HG03558 (cell line): ENCODE results near the gene CHRM5.
"Not testable (repeated sequence)": the region's sequence is repeated elsewhere in the genome, so short reads cannot be mapped to it uniquely, and the experiment has no call there.

Source experiments
- ATAC-seq: cut with Tn5 transposase; IDR thresholded peaks from one replicate; pipeline ENCODE4 v1.9.1; 2021; ENCODE audit warnings: moderate number of reproducible peaks; ENCODE audit not compliant: unreplicated experiment; ENCODE audit errors: extremely low read depth

Gene CHRM5

DNA sequence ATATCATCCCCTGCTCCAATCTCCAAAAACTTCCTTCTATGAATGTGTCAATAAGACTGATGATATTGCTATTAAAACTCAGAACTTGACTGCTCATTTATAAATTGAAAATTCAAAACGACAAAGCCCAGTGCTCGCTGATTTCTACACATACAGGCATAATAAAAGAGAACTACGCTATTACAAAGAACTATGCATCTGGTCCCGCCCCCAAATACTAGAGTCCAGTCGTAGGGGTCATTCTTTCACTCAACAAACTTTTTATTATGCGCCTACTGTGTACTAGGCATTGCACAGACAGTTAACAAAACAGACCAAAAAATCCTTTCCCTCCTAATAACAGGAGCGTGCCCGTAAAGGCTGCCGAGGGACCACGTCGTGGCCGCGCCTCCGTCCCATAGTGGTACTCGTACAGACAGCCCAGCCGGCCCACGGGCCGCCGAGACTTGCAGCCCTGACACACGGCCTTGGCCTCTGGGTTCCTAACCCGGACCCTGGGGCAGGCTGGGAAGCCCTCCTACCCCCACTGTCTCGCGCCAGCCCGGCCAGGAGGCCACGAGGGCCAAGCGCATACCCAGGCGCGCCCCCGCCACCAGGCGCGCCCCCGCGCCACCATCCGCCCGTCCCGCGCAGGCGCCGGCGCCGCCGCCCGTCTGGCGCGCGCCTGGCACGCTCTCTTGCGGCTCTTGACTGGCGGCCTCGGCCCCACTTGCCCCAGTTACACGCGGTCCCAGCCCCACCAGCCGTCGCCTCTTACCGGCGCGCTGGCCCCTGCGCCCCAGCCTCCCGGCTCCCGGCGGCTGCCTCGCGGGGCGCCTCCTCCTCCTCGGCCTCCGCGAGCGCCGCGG, 70.0 kb downstream of the CHRM5 start:
- ATAC-seq = peak; percentile 43

DNA sequence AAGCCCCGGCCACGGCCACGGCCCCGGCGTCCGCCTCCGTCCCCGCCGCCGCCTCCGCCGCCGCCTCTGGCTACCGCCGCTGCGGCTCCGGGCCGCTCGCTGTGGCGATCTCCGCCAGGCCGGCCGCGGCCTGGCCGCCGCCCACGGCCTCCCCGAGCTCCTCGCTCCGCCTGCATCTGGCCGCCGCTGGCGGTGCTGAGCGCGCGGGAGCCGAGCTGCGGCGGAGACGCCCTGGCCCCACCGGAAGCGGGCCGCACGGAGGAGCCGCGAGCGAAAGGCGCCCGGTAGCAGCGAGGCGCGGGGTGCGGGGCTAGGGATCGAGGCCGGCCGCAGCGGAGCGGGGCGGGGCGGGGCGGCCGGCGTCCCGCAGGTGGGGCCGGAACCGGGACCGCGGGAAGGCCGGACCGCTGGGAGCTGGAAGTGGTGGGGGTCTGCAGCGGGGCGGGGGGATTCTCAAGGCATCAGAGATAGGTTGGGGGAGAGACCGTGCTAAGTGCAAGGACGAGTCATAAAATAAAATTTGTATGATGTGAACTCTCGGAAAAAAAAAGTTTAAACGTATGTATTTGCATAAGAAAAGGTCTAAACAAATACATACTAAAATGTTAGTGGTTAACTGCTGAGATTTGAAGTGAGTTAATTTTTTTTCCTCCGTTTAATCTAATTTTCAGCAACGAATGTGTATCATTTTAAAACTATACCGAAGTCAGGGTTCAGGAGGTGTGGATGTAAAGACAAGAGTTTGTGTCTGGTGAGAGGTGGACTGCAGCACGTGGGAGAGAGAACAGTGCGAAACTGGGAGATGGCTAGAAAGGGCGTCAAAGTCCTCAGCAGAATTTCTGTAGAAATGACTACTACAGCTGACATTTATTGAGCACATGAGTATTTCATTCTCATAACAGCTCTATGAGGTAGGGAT, 70.8 kb downstream of the CHRM5 start, which contains the start of gene AVEN:
AVEN (minus strand) TSS at position 334 of the 919 bp plus-strand sequence; CDS start at position 176, 158 bp downstream.
- peak; percentile 21 for ATAC-seq

DNA sequence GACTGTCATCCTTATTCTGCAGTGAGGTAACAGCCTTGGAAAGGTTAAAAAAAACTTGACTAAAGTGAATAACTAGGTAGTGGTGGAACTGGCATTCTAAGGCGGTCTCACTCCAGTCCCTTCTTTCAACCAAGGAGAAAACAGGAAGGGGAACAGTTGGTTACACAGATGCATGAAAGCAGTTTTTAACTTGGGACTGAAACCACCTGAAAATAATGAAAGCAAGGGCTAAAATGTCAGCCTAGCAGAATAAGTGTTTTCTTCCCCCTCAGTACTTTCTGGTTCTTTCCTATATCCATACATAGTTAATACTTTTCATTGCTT, 71.5 kb downstream of the CHRM5 start:
- ATAC-seq = no peak

DNA sequence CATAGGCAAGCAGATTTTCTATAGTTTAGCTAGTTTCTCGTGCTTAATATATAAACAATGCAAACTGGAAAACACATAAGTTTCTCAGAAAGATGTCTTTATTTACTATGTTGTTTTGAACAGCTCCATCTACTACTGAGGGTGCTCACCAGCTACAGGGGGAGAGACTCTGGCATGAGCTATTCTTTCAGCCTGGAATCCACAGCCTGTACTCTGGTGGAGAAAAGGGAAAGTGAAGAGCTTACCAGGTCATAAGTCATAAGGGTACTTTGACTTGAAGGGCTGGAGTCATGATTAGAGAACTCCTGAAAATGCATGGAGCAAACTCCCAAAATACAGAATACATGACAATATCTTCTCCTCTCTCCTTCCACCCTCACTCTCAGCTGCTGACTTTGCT, 75.1 kb downstream of the CHRM5 start:
- no peak for ATAC-seq

DNA sequence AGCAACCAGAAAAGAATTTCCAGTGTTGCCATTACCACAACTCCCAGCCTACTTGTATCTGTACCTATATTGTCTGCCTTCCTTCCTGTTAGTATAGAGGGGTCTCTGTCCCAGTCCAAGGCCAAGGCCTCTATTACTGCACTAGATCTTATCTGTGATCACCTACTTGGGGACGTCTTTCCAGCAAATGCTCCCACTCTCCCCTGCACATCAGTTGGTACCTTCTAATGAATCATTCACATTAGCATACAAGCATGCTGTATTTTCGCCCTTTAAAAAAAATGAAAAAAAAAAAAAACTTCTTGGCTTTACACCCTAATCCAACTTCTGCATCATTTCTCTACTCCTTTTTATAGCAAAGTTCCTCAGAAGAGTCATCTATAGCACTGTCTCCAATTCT, 75.5 kb downstream of the CHRM5 start:
- ATAC-seq = no peak

DNA sequence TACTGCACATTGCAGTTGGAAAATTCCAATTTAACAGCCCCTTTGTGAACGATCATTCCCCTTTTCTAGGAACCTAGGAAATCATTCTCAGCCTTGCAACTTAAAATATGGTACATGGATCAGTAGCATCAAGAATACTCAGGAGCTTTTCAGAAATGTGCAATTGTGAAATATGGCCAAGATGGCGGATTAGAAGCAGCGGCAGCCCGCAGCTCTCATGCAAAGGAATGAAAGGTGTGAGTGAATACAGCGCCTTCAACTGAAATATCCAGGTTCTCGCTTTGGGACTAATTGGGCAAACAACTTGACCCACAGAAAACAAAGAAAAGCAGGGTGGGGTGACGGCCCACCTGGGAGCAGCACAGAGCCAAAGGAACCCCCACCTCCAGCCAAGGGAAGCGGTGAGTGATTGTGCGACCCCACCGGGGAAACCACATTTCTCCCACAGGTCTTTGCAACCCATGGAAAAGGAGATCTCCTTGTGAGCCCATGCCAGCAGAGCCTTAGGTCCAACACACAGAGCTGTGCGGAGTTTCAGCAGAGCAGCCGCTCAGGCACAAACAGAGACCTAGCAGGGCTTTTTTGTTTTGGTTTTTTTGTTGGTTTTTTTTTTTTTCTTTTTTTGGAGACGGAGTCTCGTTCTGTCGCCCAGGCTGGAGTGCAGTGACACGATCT, 78.3 kb downstream of the CHRM5 start:
- ATAC-seq = no peak

DNA sequence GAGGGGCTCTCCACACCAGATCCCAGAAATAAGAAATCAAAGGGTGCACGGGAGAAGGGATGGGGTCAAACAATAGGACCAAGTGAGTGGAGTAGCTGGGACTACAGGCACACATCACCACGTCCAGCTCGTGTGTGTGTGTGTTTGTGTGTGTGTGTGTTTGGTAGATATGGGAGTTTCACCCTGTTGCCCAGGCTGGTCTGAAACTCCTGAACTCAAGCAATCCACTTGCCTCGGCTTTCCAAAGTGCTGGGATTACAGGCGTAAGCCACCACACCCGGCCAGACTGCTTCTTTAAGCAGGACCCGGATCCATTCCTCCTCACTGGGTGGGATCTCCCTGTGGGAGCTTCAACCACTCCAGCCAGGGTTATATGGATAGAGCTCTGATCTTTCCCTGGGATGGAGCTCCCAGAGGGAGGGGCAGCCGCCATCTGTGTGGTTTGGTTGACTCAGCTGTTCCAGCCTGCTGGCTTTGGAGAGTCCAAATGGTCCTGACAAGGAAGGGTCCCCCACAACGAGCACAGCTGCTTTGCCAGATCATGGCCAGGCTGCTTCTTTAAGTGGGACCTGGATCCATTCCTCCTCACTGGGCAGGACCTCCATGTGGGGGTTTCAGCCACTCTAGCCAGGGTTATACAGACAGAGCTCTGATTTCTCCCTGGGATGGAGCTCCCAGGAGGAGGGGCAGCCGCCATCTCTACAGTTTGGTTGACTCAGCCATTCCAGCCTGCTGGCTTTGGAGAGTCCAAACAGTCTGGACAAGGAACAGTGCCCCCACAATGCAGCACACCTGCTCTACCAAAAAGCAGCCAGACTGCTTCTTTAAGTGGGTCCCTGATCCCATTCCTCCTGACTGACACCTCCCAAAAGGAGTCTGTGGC, 79.8 kb downstream of the CHRM5 start:
- ATAC-seq = no peak

DNA sequence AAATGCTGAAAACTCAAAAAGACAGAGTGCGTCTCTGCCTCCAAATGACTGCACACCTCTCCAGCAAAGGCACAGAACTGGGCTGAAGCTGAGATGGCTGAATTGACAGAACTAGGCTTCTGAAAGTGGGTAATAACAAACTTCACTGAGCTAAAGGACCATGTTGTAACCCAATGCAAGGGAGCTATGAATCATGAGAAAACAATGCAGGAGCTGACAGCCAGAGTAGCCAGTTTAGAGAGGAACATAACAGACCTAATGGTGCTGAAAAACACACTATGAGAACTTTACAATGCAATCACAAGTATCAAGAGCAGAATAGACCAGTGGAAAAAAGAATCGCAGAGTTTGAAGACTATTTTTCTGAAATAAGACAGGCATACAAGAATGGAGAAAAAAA, 80.8 kb downstream of the CHRM5 start:
- ATAC-seq = no peak

DNA sequence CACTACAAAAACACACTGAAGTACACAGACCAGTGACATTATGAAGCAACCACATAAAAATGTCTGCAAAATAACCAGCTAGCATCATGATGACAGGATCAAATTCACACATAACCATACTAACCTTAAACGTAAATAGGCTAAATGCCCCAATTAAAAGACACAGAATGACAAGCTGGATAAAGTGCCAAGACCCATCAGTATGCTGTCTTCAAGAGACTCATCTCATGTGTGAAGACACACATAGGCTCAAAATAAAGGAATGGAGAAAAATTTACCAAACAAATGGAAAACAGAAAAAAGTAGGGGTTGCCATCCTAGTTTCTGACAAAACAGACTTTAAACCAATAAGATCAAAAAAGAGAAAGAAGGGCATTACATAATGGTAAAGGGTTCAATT, 82.1 kb downstream of the CHRM5 start:
- not testable (repeated sequence) for ATAC-seq

DNA sequence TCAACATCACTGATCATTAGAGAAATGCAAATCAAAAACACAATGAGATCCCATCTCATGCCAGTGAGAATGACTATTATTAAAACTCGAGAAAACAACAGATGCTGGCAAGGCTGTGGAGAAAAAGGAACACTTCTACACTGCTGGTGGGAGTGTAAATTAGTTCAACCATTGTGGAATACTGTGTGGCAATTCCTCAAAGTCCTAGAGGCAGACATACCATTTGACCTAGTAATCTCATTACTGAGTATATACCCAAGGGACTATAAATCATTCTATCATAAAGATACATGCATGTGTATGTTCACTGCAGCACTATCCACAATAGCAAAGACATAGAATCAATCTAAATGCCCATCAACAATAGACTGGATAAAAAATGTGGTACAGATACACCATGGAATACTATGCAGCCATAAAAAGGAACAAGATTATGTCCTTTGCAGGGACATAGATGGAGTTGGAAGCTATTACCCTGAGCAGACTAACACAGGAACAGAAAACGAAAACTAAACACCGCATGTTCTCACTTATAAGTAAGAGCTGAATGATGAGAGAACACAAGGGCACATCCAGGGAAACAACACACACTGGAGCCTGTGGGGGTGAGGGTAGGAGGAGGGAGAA, 85.9 kb downstream of the CHRM5 start:
- no peak for ATAC-seq

DNA sequence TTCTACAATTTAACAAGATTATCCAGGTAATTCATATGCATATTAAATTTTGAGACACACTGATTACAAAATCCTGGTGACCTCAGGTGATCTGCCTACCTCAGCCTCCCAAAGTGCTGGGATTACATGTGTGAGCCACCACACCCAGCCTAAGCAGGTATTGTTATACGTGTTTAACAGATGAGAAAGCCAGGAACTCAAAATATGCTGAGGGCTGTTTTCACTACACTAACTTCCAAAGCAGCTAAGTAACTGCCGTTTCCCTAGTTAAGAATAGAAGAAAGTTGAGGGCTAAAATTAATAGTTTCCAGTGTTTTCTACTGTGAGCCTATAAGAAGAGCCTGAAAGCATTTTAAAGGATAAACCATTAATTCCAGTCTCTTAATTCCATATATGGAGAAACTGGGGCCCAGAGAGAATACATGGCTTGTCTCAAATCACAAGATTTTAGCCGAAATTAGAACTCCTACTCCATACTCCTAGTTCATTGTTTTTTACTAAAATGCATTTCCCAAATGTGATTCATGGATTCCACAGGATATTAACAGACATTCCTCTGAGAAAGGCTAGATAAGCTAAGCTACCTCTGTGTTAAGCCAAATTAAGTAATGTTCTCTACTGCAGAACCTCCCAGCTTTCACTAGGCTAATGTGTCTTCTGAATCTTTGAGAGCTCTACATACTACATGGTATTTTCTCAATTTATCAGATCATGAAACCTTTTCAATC, 87.7 kb downstream of the CHRM5 start:
- no peak for ATAC-seq

DNA sequence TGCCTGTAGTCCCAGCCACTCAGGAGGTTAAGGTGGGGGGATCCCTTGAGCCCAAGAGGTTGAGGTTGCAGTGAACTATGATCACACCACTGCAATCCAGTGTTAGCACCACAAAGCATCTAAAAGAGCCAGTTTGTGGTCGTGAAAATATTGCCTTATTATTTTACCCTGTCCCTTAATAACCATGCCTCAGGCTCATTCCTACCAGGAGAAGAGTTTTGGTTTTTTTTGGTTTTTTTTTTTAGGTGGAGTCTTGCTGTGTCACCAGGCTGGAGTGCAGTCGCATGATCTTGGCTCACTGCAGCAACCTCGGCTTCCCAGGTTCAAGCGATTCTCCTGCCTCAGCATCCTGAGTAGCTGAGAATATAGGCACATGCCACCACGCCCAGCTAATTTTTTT, 88.6 kb downstream of the CHRM5 start:
- ATAC-seq = no peak

DNA sequence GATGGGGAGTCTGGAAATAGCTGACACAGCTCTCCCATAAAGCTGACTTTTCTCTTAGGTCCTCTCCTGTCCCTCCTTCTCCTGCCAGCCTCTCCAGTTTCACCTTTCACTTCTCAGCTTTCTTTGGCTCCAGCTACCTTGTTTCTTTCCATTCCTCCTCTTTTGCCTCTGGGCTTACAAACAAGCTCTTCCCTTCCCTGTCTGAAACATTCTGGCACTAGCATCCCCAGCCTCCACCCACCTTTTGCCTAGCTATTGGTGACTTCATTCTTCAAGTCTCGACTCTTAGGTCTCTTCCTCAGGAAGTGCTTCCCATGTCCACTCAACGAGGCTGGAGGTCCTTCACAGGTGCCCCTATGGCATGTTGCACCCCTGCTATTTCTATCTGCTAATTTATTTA, 91.2 kb downstream of the CHRM5 start:
- ATAC-seq = no peak

DNA sequence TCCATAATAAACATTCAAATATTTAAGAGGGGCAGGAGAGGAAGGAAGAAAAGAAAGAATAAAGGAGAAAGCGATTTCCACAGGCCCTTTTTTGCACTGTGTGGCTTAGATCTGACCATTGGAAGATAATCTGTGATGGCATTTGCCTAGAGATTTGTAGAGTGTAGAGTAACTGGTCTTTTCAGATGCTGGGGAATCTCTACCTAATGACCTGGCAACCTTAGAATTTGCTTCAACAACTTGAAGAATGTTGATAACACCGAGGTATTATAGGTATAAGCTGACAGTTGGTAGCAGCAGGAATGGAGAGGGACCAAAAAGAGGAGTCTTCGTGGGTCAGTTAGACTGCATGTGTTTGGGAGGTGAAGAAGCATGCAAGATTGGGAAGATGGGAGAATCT, 91.6 kb downstream of the CHRM5 start:
- ATAC-seq = no peak

DNA sequence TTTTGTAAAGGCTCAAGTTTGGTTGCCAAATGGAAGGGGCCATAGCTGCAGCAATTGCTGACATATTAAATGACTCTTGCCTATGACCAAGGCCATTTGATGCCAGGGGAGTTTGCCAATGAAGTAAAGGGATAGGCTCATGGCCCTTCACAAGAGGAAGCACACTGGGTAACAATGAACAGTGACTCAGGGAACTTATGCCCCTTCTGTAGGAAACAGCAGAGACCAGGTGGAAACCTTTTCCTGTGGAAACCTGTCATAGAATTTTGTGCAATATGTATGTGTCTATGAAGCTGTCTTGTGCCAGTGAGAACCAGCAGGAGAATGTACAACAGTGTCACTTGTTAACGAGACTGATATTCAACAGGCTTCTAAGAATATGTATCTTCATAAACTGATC, 96.1 kb downstream of the CHRM5 start:
- no peak for ATAC-seq

DNA sequence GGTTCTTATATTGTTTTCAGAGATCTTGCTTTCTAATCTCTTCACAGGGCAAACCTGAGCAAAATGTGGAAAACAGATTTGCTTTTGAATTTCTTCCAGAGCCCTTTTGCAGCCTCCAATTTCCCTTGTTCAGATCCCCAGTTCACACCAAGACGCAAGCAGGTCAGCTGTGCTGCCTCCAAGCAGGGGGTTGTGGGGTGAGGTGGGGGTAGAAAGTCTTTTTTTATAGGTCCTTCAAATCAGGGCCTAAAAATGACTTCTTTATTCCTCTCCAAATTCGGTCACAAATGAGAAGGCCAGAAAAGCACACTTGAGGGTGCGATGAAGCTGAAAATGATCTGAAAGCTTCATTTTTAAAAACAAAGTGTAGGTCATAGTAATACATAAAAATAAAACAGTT, 97.0 kb downstream of the CHRM5 start:
- no peak for ATAC-seq

DNA sequence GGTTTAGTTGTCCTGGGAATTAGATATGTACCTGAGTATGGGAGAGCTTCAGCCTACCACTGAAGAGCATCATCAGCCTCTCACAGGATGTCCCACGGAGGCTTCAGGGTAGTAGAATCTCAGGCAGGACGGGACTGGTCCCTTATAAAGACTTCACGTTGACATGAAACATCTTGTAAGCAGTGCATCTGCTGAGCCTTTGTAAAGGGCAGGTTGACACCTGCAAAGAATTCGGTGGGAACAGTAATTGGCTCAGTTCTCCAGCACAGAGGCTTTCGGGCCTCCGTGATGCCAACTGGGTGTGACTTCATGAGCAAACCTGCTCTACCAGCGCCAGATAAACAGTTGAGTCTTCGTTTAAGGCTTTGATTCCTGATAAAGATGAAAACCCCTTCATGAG, 97.6 kb downstream of the CHRM5 start:
- no peak for ATAC-seq

DNA sequence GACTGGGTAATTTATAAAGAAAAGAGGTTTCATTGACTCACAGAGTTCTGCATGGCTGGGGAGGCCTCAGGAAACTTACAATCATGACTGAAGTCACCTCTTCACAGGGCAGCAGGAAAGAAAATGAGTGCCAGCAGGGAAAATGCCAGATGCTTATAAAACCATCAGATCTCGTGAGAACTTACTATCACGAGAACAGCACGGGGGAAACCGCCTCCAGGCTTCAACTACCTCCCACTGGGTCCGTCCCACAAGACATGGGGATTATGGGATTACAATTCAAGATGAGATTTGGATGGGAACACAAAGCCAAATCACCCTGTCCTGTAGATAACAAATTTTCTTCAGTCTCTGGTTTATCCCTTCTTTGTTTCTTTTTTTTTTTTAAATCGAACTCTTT, 101.7 kb downstream of the CHRM5 start:
- ATAC-seq = no peak

DNA sequence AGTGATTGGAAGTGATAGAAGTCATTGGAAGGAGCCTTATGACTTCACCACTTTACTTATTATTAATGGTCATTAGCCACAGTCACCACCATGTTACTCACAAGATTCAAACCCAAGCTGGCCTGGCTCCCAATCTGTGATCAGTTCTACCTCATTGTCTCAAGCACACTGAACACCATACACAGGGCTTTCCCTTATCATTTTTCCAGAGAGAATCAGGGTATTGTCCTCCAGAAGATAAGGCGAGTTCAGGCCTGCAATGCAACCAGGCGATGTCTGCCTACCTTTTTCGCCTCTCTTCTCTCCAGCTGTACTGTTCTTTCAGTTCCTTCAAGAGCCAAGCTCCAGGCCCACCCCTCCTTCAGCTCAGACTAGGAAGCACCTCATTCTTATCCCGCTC, 108.5 kb downstream of the CHRM5 start:
- ATAC-seq = no peak
